ENCODE measurements around the gene POLR2E. TPM values are rescaled to one million over a fixed set of nuclear protein-coding genes. Genes with fewer than 3 reads are reported as not detected.

Gene POLR2E
- total and polyA plus RNA-seq, 9 of the 15 experiments (the other 6 are each of a cell fraction or from before 2014, with no cell fraction given) = 3.4 to 413 (median 244) TPM

DNA sequence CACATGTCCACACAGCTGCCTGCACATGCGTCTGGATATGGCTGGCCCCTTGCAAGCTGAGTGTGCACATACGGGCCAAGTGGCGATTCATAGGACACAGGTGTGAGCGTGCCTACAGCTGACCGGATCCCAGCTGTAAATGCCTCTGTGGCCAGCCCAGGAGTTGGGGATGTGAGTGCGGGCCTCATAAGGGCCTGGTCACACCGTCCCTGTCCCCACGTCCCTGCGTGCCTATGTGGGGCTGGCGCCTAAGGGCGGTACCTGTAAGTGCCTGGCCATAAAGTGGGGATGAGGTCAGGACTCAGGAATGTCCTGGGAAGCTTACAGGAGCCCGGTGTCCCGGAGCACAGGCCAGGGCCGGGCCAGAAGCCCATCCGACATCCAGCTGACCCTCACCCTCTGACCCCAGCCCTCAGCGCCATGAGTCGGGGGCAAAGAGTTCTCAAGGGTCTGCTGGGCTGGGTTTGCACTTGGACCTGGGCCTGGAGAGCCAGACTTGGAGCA is 29.5 kb downstream of the POLR2E start (continued):
- TF ChIP-seq, protein P1, sequence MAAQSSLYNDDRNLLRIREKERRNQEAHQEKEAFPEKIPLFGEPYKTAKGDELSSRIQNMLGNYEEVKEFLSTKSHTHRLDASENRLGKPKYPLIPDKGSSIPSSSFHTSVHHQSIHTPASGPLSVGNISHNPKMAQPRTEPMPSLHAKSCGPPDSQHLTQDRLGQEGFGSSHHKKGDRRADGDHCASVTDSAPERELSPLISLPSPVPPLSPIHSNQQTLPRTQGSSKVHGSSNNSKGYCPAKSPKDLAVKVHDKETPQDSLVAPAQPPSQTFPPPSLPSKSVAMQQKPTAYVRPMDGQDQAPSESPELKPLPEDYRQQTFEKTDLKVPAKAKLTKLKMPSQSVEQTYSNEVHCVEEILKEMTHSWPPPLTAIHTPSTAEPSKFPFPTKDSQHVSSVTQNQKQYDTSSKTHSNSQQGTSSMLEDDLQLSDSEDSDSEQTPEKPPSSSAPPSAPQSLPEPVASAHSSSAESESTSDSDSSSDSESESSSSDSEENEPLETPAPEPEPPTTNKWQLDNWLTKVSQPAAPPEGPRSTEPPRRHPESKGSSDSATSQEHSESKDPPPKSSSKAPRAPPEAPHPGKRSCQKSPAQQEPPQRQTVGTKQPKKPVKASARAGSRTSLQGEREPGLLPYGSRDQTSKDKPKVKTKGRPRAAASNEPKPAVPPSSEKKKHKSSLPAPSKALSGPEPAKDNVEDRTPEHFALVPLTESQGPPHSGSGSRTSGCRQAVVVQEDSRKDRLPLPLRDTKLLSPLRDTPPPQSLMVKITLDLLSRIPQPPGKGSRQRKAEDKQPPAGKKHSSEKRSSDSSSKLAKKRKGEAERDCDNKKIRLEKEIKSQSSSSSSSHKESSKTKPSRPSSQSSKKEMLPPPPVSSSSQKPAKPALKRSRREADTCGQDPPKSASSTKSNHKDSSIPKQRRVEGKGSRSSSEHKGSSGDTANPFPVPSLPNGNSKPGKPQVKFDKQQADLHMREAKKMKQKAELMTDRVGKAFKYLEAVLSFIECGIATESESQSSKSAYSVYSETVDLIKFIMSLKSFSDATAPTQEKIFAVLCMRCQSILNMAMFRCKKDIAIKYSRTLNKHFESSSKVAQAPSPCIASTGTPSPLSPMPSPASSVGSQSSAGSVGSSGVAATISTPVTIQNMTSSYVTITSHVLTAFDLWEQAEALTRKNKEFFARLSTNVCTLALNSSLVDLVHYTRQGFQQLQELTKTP (IDR thresholded peaks at IDR 0.05; ENCODE audit: low read depth in 1 of 2, partially characterized antibody in 2 of 2) = no peak

DNA sequence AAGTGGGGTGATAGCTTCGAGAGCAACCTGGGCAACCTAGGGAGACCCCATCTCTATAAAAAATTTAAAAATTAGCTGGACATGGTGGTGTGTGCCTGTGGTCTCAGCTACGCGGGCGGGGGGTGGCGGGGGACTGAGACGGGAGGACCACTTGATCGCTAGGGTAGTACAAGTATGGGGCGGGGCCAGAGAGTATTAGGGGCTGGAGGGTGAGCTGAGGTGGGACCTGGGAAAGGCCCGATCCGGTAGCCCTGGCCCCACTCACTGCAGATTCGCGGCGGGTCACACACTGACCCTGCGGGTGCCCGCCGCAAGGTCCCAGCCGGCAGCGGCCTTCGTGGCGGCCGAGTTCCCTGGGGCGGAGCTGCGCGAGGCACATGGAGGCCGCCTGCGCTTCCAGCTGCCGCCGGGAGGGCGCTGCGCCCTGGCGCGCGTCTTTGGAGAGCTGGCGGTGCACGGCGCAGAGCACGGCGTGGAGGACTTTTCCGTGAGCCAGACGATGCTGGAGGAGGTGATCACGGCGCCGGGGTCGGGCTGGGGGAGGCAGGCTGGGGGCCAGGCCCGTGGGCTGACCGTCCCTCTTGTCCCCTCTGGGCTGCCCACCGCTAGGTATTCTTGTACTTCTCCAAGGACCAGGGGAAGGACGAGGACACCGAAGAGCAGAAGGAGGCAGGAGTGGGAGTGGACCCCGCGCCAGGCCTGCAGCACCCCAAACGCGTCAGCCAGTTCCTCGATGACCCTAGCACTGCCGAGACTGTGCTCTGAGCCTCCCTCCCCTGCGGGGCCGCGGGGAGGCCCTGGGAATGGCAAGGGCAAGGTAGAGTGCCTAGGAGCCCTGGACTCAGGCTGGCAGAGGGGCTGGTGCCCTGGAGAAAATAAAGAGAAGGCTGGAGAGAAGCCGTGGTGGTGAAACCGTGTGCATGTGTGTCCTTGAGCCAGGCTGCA is 30.2 kb downstream of the POLR2E start:
- in situ Hi-C loops (cut with MboI) (no loop called here), intact Hi-C loops (cut with micrococcal nuclease) (no loop called here)
- Histone ChIP-seq H3K36me3 (ENCODE audit: control insufficient read depth, insufficient read depth, low read length) (peaks cover 19% of the 10 kb centered on the region; the same call in 2 of the 3 replicates), H4K20me1 (replicated peaks; ENCODE audit: control insufficient read depth, insufficient read depth, low read length) (no peaks in the 10 kb centered on the region), H3K79me2 (ENCODE audit: control insufficient read depth, insufficient read depth, low read length) (no peaks in the 10 kb centered on the region), H3K27me3 (ENCODE audit: control insufficient read depth in 2 of 2, insufficient read depth in 2 of 2, low read length in 2 of 2) (no peaks in the 10 kb centered on the region), H3K9me1 (ENCODE audit: control insufficient read depth, insufficient read depth, low read length) (no peaks in the 10 kb centered on the region), H3K4me3 (no peak overlapping the region), H3K4me1 (replicated peaks in 1 of 2; ENCODE audit: control insufficient read depth in 2 of 2, insufficient read depth in 2 of 2, low read length in 2 of 2) (peaks cover 9 to 80% of the 10 kb centered on the region in 2 experiments), H3K27ac (ENCODE audit: extremely low read depth, low read depth, low read length) (no peak overlapping the region), H3K9me3 (replicated peaks; ENCODE audit: control insufficient read depth, insufficient read depth, low read depth, low read length) (no peaks in the 10 kb centered on the region), H2AFZ (ENCODE audit: low read depth, low read length) (no peak overlapping the region), H3K4me2 (ENCODE audit: insufficient read depth, low read length) (peak overlapping the region; percentile 1; the same call in 1 of the 2 replicates), H3K9ac (ENCODE audit: insufficient read depth in 1 of 2, low read depth in 2 of 2, low read length in 2 of 2) (peak overlapping the region in 1 of 2 experiments; percentile 85; a peak in 2 of 4 replicates)
- BruUV-seq (replicated peaks) = no TSS peak
- FAIRE-seq (no peak), ATAC-seq (peak; percentile 71), DNase-seq (ENCODE audit: extremely low read depth in 1 of 4, low spot score in 3 of 4) (peak in 1 of 4 experiments; percentile 72)
- POLR2A ChIA-PET = interaction anchor here (1.3 to 1.5 kb wide), 2 partner anchors 11 to 18 kb away, joined by 3 to 5 read pairs; no protein-coding TSS in a partner anchor
- CTCF ChIA-PET (ENCODE audit: low intra/inter-chr PET ratio) = no interaction called here
- WGBS (ENCODE audit: insufficient coverage, low coverage, missing lambda C conversion rate) = 57% methylated on average over 34 of the region's 60 CpGs
- TF ChIP-seq NRF1 (conservative IDR thresholded peaks at IDR 0.05 in 1 of 2, IDR thresholded peaks at IDR 0.05 in 1 of 2) = peak; percentile 78 to 81
- TF ChIP-seq CSDE1 (IDR thresholded peaks at IDR 0.05) = no peak
- no peak for TF ChIP-seq NCOA1 (IDR thresholded peaks at IDR 0.05; ENCODE audit: low read depth)
- TF ChIP-seq KLF6 (CRISPR knock-in tag; IDR thresholded peaks at IDR 0.05; ENCODE audit: borderline replicate concordance) = no peak
- TF ChIP-seq JUN (IDR thresholded peaks at IDR 0.05; ENCODE audit: borderline replicate concordance, low read depth, low read length) = no peak
- no peak for TF ChIP-seq JUN (CRISPR knock-in tag; IDR thresholded peaks at IDR 0.05; ENCODE audit: borderline replicate concordance)
- no peak for TF ChIP-seq SRSF3 (IDR thresholded peaks at IDR 0.05; ENCODE audit: insufficient read depth, low read length)
- no peak for TF ChIP-seq HDAC3 (IDR thresholded peaks at IDR 0.05; ENCODE audit: borderline replicate concordance, partially characterized antibody)
- TF ChIP-seq GABPA (tag; conservative IDR thresholded peaks at IDR 0.05; ENCODE audit: low read depth) = no peak
- TF ChIP-seq NR2F6 (CRISPR knock-in tag; IDR thresholded peaks at IDR 0.05) = no peak
- TF ChIP-seq SMARCA5 (IDR thresholded peaks at IDR 0.05) = no peak
- no peak for TF ChIP-seq MXI1 (IDR thresholded peaks at IDR 0.05; ENCODE audit: low read depth, low read length)
- TF ChIP-seq ZNF274 (IDR thresholded peaks at IDR 0.05; ENCODE audit: borderline replicate concordance, low read depth, low read length) = no peak
- no peak for TF ChIP-seq MED1 (CRISPR knock-in tag; IDR thresholded peaks at IDR 0.05; ENCODE audit: borderline replicate concordance)

Data from K562 (cell line).